Astrocyte of the spinal cord (primary cell): ENCODE measurements around the gene CXCL17.
"Not testable (repeated sequence)": the region's sequence is repeated elsewhere in the genome, so short reads cannot be mapped to it uniquely, and the experiment has no call there.

Experiments used
- DNase-seq: peaks from one replicate; pipeline ENCODE4 v3.0.0; 2011; ENCODE audit warnings: low read depth, low spot score
- H3K4me3 ChIP-seq: 2 replicates; pipeline ENCODE4 v1.5.1; 2011; ENCODE audit warnings: low read depth, mild to moderate bottlenecking, low read length, moderate library complexity
- in situ Hi-C: cut with HindIII; loops from 2 replicates; pipeline ENCODE4 v1.10.0; 2017; ENCODE audit warnings: low sequenced_read_pairs
- TF ChIP-seq, protein P1 (sequence below): IDR thresholded peaks from 2 replicates; pipeline ENCODE4 v1.5.1; 2012; ENCODE audit warnings: low read depth, mild to moderate bottlenecking, low read length, inconsistent platforms

Gene CXCL17

DNA sequence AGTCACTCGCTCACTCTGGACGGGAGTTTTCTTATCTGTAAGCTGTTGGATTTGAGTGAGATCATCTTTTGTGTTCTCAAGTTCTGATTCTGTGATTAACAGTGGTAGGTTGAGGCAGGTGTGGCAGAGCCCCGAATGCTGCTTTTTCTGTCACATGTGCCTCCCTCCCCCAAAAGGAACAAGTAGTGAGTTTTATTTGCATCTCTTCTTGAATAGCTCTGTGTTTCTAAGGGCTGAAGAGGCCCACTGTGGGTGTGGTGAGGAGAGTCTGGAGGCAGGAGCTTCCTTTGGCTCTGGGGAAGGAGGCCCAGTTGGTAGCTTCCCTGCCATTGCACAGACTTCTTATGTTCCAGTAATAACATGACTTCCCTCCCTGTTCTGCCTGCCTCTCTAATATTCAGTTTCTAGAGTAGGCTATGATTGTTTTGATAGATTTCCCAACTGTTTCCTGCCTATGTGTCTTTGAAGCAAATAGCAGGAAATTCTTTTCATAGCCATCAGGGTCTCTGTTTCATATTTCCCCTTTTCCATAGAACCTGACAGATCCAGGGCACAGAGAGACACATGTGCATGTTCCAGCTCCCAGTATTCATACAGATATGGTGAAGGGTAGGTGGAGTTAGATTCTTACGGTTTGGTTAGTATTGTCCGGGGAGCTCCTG, 23.9 kb upstream of the CXCL17 start:
- H3K4me3 ChIP-seq: no peak overlapping the region
- in situ Hi-C loops: no loop called here
- peak; percentile 13 for DNase-seq
- TF ChIP-seq, protein P1, sequence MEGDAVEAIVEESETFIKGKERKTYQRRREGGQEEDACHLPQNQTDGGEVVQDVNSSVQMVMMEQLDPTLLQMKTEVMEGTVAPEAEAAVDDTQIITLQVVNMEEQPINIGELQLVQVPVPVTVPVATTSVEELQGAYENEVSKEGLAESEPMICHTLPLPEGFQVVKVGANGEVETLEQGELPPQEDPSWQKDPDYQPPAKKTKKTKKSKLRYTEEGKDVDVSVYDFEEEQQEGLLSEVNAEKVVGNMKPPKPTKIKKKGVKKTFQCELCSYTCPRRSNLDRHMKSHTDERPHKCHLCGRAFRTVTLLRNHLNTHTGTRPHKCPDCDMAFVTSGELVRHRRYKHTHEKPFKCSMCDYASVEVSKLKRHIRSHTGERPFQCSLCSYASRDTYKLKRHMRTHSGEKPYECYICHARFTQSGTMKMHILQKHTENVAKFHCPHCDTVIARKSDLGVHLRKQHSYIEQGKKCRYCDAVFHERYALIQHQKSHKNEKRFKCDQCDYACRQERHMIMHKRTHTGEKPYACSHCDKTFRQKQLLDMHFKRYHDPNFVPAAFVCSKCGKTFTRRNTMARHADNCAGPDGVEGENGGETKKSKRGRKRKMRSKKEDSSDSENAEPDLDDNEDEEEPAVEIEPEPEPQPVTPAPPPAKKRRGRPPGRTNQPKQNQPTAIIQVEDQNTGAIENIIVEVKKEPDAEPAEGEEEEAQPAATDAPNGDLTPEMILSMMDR: no peak

DNA sequence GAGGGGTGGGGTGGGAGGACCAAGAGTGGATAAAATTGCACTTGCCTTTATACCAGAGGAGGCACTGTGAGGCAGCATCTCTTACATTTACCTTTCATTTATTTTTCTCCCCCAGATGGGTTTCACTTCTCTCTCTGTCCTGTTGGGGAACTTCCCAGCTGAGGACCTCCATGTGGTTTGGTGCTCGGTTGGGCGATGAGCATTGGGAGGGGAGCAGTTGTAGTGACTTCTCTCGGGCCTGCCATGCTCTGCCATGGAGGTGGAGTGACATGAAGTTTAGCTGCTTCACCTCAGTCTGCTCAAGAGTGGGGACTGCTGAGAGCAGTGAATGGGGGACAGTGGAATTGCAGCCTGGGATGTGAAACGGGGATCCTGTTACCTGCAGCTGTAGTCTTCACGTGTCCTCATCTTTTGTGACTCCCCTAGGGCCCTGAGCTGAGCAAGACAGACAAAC, 23.1 kb upstream of the CXCL17 start:
- in situ Hi-C loops: no loop called here
- TF ChIP-seq, protein P1: no peak
- no peak overlapping the region for H3K4me3 ChIP-seq
- DNase-seq: no peak

DNA sequence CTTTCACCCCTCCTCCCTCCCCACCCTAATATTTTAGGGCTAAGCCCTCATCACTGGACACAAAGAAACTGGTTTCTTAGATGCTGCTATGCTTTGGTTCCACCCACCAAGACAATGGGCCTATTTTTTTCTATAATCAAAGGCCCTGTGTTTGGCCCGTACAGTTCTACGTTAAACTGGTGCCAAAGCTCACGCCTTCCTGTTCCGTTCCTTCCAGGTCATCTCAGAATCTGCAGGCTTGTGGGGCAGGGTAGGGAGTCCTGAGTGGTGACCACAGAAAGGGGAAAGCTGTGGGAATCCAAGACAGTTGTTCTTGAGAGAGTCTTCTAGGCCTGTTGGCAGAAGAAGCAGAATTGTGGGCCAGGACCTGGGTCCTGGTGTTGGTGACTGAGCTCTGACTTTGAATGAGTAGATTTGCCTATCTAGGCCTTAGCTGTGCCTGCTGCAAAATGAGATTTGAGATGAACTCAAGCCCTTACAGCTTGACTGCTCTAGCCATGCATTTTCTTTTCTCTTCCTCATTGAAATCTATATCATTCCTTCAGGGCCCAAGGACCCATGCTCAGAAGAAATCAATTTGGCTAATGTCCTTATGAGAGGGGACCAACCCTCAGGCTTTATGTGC, 19.1 kb upstream of the CXCL17 start:
- no peak overlapping the region for H3K4me3 ChIP-seq
- in situ Hi-C loops: no loop called here
- TF ChIP-seq, protein P1: no peak
- DNase-seq: no peak

DNA sequence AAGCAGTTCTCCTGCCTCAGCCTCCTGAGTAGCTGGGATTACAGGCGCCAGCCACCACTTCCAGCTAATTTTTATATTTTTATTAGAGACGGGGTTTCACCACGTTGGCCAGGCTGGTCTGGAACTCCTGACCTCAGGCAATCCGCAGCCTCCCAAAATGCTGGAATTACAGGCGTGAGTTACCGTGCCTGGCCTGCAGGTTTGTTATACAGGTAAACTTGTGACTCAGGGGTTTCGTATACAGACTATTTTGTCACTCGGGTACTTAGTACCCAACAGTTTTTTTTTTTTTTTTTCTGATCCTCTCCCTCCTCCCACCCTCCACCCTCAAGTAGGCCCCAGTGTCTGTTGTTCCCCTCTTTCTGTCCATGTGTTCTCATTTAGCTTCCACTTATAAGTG, 18.5 kb upstream of the CXCL17 start:
- in situ Hi-C loops, H3K4me3 ChIP-seq, DNase-seq: not testable (repeated sequence)

DNA sequence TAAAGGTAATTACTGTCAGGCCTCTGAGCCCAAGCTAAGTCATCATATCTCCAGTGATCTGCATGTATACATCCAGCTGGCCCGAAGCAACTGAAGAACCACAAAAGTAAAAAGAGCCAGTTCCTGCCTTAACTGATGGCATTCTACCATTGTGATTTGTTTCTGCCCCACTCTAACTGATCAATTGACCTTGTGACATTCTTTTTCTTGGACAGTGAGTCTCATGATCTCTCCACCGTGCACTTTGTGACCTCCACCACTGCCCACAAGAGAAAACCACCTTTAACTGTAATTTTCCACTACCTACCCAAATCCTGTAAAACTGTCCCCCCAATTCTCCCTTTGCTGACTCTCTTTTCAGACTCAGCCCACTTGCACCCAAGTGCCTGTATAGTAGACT, 17.2 kb upstream of the CXCL17 start:
- no peak overlapping the region for H3K4me3 ChIP-seq
- TF ChIP-seq, protein P1: no peak
- in situ Hi-C loops: no loop called here
- no peak for DNase-seq

DNA sequence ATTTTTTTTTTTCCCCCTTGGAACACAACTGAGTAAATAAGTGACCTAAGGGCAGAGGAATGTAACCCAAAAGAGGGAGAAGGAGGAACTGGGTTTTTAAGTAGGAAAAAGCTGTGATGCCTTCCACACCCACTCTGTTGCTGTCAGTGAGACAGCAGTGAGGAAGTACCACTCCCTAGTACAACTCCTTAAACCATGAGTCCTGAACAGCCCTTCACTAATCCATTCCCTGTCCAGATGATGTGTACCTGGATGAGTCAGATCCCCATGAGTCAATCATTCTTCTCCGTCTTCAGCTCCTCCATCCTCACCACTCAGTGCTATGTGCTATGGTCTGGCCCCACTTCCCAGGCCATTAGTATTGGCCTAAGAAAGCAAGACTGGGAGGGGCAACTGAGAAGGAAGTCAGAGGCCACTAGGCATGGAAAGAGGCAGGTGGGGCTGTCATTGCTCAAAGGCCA, 12.9 kb upstream of the CXCL17 start:
- in situ Hi-C loops: no loop called here
- TF ChIP-seq, protein P1: no peak
- no peak overlapping the region for H3K4me3 ChIP-seq
- DNase-seq: no peak

DNA sequence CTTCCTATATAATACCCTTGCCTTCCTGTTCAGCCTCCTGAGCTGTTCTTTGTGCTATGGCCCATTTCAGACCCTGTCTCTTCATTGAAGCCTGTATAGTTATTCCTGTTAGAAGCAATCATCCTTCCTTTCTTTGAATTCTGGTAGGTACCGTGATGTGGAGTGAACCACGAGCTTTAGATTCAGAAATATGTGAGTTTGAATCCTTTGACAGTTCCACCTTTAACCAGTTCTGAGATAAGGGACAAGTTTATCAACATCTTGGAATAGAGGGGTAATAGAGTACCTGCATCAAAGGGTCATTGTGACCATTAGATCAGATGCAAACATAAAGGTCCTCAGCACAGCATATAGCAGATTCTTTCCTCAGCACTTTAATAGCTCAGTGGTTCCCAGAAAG, 12.3 kb upstream of the CXCL17 start:
- no peak for DNase-seq
- in situ Hi-C loops: no loop called here
- no peak overlapping the region for H3K4me3 ChIP-seq
- TF ChIP-seq, protein P1: no peak
